ENCODE data around the gene HSPD1. TPM values are rescaled to one million over a fixed set of nuclear protein-coding genes. Genes with fewer than 3 reads are reported as not detected.

HSPD1 gene
- total RNA-seq, 1 experiment from 2014 or later = 995 TPM

DNA sequence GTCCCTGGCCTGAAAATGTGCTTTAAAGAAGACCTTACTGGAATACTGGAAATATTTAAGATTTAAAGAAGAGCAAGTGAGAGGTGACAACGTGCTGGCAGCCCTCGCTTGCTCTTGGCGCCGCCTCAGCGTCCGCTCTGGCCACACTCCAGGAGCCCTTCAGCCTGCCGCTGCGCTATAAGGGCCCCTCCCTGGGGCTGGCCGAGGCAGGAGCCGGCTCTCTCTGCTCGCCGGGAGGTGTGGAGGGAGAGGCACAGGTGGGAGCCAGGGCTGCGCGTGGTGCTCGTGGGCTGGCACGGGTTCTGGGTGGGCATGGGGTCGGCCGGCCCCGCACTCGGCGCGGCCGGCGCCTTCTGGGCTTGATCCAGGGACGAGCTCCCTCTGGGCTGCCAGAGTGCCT, 49.2 kb downstream of the HSPD1 start (continued):
- TF ChIP-seq, protein P1, sequence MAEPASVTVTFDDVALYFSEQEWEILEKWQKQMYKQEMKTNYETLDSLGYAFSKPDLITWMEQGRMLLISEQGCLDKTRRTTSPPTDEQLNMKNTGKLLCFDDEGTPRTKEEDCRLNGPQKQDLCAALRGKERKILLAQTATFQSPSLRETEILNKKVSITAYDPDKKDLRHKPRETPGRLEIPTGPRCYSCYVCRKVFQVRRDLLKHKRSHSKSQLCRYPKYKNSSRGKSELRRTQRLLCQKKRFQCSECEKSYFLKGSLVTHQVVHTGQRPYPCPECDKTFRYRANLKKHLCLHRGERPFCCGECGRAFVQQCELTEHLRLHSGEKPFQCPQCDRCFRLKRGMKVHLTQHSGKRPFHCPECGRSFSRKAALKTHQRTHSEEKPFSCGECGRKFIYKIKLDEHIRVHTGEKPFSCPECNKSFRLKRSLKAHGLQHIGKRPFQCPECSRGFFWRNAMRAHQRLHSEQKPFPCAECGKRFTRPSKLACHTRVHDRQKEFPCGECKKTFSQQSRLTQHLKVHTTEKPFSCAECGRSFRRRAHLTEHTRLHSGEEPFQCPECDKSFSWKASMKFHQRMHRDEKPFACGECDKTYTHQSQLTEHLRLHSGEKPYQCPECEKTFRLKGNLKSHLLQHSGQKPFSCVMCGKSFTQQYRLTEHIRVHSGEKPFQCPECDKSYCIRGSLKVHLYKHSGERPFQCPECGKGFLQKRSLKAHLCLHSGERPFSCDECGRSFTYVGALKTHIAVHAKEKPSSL (CRISPR knock-in tag; conservative IDR thresholded peaks at IDR 0.05) = no peak
- no peak for TF ChIP-seq TEAD4 (CRISPR knock-in tag; IDR thresholded peaks at IDR 0.05)
- TF ChIP-seq, protein P2, sequence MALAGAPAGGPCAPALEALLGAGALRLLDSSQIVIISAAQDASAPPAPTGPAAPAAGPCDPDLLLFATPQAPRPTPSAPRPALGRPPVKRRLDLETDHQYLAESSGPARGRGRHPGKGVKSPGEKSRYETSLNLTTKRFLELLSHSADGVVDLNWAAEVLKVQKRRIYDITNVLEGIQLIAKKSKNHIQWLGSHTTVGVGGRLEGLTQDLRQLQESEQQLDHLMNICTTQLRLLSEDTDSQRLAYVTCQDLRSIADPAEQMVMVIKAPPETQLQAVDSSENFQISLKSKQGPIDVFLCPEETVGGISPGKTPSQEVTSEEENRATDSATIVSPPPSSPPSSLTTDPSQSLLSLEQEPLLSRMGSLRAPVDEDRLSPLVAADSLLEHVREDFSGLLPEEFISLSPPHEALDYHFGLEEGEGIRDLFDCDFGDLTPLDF (CRISPR knock-in tag; IDR thresholded peaks at IDR 0.05) = no peak
- no peak for TF ChIP-seq KAT7 (CRISPR knock-in tag; IDR thresholded peaks at IDR 0.05; ENCODE audit: borderline replicate concordance)
- TF ChIP-seq, protein P3, sequence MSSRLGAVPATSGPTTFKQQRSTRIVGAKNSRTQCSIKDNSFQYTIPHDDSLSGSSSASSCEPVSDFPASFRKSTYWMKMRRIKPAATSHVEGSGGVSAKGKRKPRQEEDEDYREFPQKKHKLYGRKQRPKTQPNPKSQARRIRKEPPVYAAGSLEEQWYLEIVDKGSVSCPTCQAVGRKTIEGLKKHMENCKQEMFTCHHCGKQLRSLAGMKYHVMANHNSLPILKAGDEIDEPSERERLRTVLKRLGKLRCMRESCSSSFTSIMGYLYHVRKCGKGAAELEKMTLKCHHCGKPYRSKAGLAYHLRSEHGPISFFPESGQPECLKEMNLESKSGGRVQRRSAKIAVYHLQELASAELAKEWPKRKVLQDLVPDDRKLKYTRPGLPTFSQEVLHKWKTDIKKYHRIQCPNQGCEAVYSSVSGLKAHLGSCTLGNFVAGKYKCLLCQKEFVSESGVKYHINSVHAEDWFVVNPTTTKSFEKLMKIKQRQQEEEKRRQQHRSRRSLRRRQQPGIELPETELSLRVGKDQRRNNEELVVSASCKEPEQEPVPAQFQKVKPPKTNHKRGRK (CRISPR knock-in tag; IDR thresholded peaks at IDR 0.05; ENCODE audit: borderline replicate concordance) = no peak
- TF ChIP-seq NFE2L1 (CRISPR knock-in tag; IDR thresholded peaks at IDR 0.05) = no peak
- no peak for TF ChIP-seq FOXK1 (CRISPR knock-in tag; IDR thresholded peaks at IDR 0.05)
- TF ChIP-seq, protein P4, sequence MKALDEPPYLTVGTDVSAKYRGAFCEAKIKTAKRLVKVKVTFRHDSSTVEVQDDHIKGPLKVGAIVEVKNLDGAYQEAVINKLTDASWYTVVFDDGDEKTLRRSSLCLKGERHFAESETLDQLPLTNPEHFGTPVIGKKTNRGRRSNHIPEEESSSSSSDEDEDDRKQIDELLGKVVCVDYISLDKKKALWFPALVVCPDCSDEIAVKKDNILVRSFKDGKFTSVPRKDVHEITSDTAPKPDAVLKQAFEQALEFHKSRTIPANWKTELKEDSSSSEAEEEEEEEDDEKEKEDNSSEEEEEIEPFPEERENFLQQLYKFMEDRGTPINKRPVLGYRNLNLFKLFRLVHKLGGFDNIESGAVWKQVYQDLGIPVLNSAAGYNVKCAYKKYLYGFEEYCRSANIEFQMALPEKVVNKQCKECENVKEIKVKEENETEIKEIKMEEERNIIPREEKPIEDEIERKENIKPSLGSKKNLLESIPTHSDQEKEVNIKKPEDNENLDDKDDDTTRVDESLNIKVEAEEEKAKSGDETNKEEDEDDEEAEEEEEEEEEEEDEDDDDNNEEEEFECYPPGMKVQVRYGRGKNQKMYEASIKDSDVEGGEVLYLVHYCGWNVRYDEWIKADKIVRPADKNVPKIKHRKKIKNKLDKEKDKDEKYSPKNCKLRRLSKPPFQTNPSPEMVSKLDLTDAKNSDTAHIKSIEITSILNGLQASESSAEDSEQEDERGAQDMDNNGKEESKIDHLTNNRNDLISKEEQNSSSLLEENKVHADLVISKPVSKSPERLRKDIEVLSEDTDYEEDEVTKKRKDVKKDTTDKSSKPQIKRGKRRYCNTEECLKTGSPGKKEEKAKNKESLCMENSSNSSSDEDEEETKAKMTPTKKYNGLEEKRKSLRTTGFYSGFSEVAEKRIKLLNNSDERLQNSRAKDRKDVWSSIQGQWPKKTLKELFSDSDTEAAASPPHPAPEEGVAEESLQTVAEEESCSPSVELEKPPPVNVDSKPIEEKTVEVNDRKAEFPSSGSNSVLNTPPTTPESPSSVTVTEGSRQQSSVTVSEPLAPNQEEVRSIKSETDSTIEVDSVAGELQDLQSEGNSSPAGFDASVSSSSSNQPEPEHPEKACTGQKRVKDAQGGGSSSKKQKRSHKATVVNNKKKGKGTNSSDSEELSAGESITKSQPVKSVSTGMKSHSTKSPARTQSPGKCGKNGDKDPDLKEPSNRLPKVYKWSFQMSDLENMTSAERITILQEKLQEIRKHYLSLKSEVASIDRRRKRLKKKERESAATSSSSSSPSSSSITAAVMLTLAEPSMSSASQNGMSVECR (CRISPR knock-in tag; IDR thresholded peaks at IDR 0.05; ENCODE audit: borderline replicate concordance) = no peak

DNA sequence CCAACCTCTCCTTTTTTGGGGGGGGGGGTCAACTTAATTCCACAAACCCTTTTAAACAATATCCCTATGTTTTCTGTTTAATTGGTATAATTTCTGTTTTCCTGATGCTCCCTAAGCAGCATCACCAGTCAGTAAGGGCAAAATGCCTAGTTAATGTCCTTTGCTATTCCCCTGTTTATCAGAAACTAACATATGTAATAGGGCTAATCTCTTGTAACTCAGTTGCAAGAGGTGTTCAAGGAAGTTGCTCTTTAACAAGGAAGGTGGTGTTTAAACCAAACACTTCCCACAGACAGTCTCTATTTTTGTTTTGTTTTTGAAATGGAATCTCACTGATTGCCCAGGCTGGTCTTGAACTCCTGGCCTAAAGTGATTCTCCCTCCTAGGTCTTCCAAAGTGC, 52.8 kb downstream of the HSPD1 start:
- H3K9me3 Mint-ChIP-seq = no peaks in the 10 kb centered on the region; the same call in 1 of the 2 replicates
- CTCF ChIA-PET = no interaction called here
- no peak overlapping the region for H3K4me3 Mint-ChIP-seq
- H3K27me3 Mint-ChIP-seq (ENCODE audit: low read depth) = no peaks in the 10 kb centered on the region; the same call in 1 of the 2 replicates
- POLR2A ChIA-PET = no interaction called here
- H3K36me3 Mint-ChIP-seq = no peaks in the 10 kb centered on the region
- no peak for DNase-seq (ENCODE audit: low spot score)
- ATAC-seq = no peak
- no peaks in the 10 kb centered on the region for H3K4me1 Mint-ChIP-seq
- no peak overlapping the region for H3K27ac Mint-ChIP-seq
- TF ChIP-seq, protein P5, sequence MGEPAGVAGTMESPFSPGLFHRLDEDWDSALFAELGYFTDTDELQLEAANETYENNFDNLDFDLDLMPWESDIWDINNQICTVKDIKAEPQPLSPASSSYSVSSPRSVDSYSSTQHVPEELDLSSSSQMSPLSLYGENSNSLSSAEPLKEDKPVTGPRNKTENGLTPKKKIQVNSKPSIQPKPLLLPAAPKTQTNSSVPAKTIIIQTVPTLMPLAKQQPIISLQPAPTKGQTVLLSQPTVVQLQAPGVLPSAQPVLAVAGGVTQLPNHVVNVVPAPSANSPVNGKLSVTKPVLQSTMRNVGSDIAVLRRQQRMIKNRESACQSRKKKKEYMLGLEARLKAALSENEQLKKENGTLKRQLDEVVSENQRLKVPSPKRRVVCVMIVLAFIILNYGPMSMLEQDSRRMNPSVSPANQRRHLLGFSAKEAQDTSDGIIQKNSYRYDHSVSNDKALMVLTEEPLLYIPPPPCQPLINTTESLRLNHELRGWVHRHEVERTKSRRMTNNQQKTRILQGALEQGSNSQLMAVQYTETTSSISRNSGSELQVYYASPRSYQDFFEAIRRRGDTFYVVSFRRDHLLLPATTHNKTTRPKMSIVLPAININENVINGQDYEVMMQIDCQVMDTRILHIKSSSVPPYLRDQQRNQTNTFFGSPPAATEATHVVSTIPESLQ (CRISPR knock-in tag; IDR thresholded peaks at IDR 0.05) = no peak
- no peak for TF ChIP-seq SMAD4 (CRISPR knock-in tag; IDR thresholded peaks at IDR 0.05)
- TF ChIP-seq, protein P6, sequence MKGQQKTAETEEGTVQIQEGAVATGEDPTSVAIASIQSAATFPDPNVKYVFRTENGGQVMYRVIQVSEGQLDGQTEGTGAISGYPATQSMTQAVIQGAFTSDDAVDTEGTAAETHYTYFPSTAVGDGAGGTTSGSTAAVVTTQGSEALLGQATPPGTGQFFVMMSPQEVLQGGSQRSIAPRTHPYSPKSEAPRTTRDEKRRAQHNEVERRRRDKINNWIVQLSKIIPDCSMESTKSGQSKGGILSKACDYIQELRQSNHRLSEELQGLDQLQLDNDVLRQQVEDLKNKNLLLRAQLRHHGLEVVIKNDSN (CRISPR knock-in tag; IDR thresholded peaks at IDR 0.05) = no peak
- TF ChIP-seq, protein P1 (CRISPR knock-in tag; conservative IDR thresholded peaks at IDR 0.05) = no peak
- no peak for TF ChIP-seq NR3C1 (CRISPR knock-in tag; conservative IDR thresholded peaks at IDR 0.05; ENCODE audit: low read depth)
- no peak for TF ChIP-seq NR2C2 (CRISPR knock-in tag; IDR thresholded peaks at IDR 0.05)
- TF ChIP-seq, protein P7, sequence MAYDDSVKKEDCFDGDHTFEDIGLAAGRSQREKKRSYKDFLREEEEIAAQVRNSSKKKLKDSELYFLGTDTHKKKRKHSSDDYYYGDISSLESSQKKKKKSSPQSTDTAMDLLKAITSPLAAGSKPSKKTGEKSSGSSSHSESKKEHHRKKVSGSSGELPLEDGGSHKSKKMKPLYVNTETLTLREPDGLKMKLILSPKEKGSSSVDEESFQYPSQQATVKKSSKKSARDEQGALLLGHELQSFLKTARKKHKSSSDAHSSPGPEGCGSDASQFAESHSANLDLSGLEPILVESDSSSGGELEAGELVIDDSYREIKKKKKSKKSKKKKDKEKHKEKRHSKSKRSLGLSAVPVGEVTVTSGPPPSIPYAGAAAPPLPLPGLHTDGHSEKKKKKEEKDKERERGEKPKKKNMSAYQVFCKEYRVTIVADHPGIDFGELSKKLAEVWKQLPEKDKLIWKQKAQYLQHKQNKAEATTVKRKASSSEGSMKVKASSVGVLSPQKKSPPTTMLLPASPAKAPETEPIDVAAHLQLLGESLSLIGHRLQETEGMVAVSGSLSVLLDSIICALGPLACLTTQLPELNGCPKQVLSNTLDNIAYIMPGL (CRISPR knock-in tag; IDR thresholded peaks at IDR 0.05) = no peak
- no peak for TF ChIP-seq ZNF396 (CRISPR knock-in tag; IDR thresholded peaks at IDR 0.05; ENCODE audit: borderline replicate concordance)
- TF ChIP-seq ATF1 (CRISPR knock-in tag; IDR thresholded peaks at IDR 0.05) = no peak
- TF ChIP-seq ZNF416 (CRISPR knock-in tag; IDR thresholded peaks at IDR 0.05) = no peak
- TF ChIP-seq, protein P8, sequence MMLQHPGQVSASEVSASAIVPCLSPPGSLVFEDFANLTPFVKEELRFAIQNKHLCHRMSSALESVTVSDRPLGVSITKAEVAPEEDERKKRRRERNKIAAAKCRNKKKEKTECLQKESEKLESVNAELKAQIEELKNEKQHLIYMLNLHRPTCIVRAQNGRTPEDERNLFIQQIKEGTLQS (CRISPR knock-in tag; conservative IDR thresholded peaks at IDR 0.05) = no peak
- no peak for TF ChIP-seq ZNF317 (CRISPR knock-in tag; IDR thresholded peaks at IDR 0.05; ENCODE audit: borderline replicate concordance, low read depth)
